Non-pigmented ciliary epithelial cell (primary cell): Measurements from ENCODE around the gene F2RL3.

Source experiments
- DNase-seq: peaks from one replicate; pipeline ENCODE4 v3.0.0-alpha.2; 2010; ENCODE audit warnings: low read depth

Gene F2RL3

DNA sequence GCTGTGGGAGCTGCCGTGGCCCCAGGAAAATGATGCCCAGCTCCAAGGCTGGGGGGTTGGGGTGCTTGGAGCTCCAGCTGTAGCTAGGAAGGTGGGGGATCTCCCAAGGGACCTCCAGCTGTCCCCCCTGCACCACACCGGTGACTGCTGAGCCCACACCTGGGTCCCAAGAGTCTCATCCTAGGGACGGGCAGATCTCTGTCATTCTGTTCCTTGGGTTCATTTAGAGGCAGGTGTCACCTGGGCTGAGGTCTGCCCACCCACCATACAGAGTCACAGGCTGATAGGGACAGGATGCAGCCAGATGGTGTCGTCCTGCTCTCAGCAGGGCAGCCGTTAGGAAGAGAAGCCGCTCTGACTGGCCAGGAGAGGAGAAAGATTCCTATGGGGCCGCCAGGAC is 5.3 kb downstream of the F2RL3 start:
- no peak for DNase-seq

GRCh38 chr19:16895467-16896145 is 6.8 kb downstream of the F2RL3 start:
- DNase-seq = no peak

- DNase-seq = no peak
Measured at GRCh38 chr19:16896146-16897028, 7.6 kb downstream of the F2RL3 start.

DNA sequence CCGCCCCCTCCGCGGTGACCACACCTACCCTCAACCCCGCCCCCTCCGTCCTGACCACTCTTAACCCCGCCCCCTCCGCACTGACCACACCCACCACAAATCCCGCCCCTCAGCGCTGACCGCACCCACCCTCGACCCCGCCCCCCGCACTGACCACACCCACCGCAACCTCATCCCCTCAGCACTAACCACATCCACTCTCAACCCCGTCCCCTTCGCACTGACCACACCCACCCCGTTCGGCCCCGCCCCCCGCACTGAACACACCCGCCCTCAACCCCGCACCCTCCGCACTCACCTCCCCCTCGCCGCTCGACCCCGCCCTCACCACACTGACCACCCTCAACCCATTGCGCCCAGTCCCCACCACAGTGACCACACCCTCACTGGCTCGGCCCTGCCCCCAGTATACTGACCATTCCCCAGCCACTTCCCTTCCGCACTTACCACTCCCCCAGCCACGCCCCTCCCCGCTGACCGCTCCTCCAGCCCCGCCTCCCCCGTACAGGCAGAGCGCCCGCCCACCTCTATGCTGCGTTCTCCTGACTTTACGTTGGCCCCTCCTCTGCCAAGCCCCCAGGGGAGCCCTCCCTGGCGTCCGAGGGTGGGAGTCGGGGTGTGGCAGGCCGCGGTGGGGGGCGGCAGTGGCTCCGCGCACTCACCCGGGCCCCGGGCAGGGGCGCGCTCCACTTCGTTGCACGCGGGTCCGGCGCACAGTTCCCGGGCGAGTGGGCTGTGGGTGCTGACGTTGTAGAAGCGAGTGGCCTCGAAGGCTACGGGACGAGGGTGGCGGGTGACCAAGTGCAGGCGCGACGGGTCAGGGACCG is 8.4 kb downstream of the F2RL3 start:
- DNase-seq = peak; percentile 46

- DNase-seq = no peak
Measured at GRCh38 chr19:16897856-16898161, 9.0 kb downstream of the F2RL3 start.

DNA sequence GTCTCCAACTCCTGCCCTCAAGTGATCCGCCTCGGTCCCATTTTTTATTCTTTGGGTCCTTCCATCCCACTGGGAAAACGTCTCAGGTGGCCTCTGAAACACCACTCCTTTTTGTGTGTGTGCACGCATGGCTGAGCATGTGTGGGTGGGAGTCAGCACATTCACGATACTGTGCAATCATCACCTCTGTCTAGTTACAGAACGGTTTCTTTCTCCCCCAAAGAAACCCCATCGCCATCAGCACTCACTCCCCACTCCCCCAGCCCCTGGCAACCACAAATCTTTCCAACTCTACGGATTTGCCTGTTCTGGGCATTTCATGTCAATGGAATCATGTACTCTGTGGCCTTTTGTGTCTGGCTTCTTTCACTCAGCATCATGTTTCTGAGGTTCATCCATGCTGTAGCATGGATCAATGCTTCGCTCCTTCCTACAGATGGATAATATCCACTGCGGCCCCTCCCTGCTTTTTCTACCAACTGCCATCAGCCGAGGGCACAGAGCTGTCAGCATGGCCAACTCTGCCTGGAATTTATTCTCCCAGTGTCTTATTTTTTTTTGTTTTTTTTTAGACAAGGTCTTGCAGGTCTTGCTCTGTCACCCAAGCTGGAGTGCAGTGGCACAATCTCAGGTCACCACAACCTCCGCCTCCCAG is 9.7 kb downstream of the F2RL3 start:
- DNase-seq = no peak

DNA sequence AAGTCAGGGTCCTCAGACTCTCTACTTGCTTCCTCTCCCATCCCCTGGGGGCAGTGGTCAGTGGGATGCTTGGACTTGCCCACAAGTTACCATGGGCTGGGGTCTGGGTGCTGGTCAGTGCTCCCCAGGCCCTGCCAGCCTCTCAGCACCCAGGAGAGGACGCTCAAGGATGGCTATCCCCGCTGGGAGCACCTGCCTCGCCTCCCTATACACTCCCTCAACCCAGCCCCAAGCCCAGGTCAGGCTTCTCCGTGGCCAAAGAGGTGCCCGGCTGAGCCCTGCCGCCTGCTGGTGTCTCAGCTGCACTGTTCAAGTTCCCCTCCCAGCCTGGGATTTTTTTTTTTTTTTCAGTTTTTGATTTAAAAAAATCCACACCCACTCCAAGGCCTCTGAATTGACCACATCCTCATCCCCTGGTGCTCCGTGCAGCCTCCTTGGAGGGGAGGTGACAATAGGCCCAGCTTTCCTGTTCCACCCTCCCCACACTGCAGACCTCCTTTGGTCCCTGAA is 10.8 kb downstream of the F2RL3 start:
- no peak for DNase-seq

DNA sequence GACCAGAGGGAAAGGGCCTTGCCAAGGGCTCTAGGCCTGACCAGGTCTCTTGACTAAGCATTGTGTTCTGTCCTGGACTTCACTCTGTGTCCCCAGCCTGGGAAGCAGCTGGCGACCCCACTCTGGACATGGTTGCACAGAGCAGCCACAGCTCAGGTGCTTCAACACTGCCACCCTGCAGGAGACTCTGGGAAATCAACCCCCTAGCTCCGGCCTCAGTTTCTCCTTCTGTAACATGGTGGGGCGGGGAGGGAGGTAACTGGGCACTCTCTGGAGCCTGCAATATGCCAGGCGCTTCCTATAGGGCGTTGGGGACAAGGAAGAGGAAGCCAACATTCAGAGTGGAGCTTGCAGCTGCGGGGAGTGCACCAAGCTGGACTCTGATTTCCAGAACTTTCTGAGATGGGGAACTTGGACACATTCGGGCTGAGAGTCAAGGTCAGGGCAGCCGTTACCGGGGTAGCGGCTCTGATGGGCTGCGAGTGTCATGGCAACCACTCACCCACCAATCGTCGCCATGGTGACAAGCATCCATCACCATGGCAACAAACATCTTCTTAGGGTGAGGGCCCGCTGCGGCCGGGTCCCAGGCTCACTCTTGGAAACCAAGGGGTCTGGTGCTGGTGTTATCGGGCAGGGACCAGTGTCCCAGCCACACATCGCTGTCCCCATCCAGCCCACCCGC is 12.8 kb downstream of the F2RL3 start:
- no peak for DNase-seq

GRCh38 chr19:16902545-16902944 is 13.7 kb downstream of the F2RL3 start:
- DNase-seq = no peak

- no peak for DNase-seq
Measured at GRCh38 chr19:16903347-16903746, 14.5 kb downstream of the F2RL3 start.

DNA sequence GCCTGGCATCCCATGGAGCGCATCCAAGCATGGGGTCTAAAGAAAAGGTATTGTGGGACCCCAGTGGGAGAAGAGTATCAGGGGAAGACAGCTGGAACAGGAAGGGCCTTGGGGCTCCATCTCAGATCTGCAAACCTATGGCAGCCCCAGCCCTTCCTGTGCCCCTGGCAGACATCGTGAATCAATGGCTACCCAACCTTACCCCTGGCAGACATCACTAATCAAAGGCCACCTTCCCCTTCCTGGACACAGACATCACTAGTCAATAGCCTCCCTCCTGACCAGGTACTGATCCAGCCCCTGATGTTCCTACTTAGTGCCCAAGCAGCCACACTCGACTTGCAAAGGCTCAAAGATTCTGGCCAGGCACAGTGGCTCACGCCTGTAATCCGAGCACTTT is 15.8 kb downstream of the F2RL3 start:
- no peak for DNase-seq

- DNase-seq = no peak
Measured at GRCh38 chr19:16908759-16909158, 20.0 kb downstream of the F2RL3 start.

- no peak for DNase-seq
Measured at GRCh38 chr19:16911046-16911445, 22.2 kb downstream of the F2RL3 start.

- no peak for DNase-seq
Measured at GRCh38 chr19:16912780-16913179, 24.0 kb downstream of the F2RL3 start.

GRCh38 chr19:16914421-16914820 is 25.6 kb downstream of the F2RL3 start:
- DNase-seq = no peak

GRCh38 chr19:16915135-16915534 is 26.3 kb downstream of the F2RL3 start:
- no peak for DNase-seq

DNA sequence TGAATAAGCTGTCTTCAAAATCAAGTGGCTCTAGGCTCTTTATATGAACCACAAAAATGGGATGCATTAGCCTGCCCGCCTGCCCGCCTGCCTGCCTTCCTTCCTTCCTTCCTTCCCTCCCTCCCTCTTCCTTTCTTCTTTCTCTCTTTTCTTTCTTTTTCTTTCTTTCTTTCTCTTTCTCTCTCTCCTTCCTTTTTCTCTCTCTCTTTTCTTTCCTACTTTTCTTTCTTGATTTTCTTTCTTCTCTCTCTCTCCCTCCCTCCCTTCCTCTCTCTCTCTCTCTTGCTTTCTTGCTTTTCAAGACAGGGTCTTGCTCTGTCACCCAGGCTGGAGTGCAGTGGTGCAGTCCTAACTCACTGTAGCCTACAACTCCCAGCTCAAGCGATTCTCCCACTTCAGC is 26.9 kb downstream of the F2RL3 start:
- DNase-seq = no peak

GRCh38 chr19:16917401-16917800 is 28.6 kb downstream of the F2RL3 start:
- DNase-seq = no peak

GRCh38 chr19:16919496-16919895 is 30.7 kb downstream of the F2RL3 start:
- no peak for DNase-seq

- DNase-seq = peak; percentile 66
Measured at GRCh38 chr19:16920816-16921529, 32.2 kb downstream of the F2RL3 start.
